Fibroblast of lung (primary cell): Measurements from ENCODE around the gene PF4V1.

Experiments used
- CTCF ChIP-seq, 2 donors: IDR thresholded peaks in 1 of 2; conservative IDR thresholded peaks in 1 of 2; 1 replicate in 1 of 2; 2 replicates in 1 of 2; pipeline ENCODE4 v1.5.1; 2011 to 2012; ENCODE audit warnings: low read length in 2 of 2, control low read depth in 1 of 2, inconsistent platforms in 1 of 2, low read depth in 1 of 2, mild to moderate bottlenecking in 1 of 2
- EZH2 ChIP-seq: IDR thresholded peaks from 2 replicates; pipeline ENCODE4 v1.5.1; 2012; ENCODE audit warnings: low read length, control low read depth, mild to moderate bottlenecking; ENCODE audit errors: missing control alignments

- TF ChIP-seq CTCF (conservative IDR thresholded peaks at IDR 0.05 in 1 of 2, IDR thresholded peaks at IDR 0.05 in 1 of 2; ENCODE audit: low read depth in 1 of 2, low read length in 2 of 2), result no peak
- no peak for TF ChIP-seq EZH2
Measured at GRCh38 chr4:73851293-73851692, 1.8 kb upstream of the PF4V1 start.
